ENCODE measurements around the gene NCKAP5L. TPM values are rescaled to one million over a fixed set of nuclear protein-coding genes. Genes with fewer than 3 reads are reported as not detected.

NCKAP5L gene

Small RNA genes within 50 kb of the gene (small RNA-seq; reads per million reads assigned to genes)
- not detected for gene LSM6P2 (ENCODE audit: low read depth)

Measured in mesenchymal stem cell (in vitro differentiated cells and primary cell).